Germinal center (tissue), 1 donor: Measurements from ENCODE around the gene RABGGTA.

Experiments used
- DNase-seq: peaks from one replicate; pipeline ENCODE4 v3.0.0; 2012; ENCODE audit warnings: mixed read lengths, low spot score

Gene RABGGTA

GRCh38 chr14:24279301-24280186 lies 8.1 kb upstream of the RABGGTA start:
- DNase-seq, result peak; percentile 64

GRCh38 chr14:24278424-24278823 lies 7.0 kb upstream of the RABGGTA start:
- no peak for DNase-seq

- peak; percentile 37 for DNase-seq
These were observed 6.4 kb upstream of the RABGGTA start for GRCh38 chr14:24277606-24278321.

GRCh38 chr14:24277071-24277470 lies 5.7 kb upstream of the RABGGTA start:
- DNase-seq, result no peak

DNA sequence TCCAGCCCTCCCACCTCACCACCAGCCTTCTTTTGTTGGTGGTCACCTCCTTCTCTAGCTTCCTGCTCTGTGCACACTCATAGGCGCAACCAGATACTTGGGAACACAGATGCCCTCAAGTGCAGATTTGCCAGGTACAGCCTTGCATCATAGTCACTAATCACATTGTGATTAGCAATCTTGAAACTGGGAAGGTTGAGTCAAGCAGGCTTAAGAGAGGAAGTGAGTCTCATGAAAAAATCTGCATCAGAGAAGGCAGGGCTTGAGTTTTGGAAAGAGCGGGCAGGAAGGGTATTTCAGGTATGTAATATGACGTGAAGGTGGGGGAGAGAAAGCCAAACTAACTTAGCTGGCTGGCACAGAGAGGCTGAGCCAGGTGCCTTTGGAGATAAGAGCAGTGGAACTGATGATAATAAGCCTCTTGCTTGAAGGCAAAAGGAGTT lies 2.7 kb upstream of the RABGGTA start:
- DNase-seq, result peak; percentile 74

DNA sequence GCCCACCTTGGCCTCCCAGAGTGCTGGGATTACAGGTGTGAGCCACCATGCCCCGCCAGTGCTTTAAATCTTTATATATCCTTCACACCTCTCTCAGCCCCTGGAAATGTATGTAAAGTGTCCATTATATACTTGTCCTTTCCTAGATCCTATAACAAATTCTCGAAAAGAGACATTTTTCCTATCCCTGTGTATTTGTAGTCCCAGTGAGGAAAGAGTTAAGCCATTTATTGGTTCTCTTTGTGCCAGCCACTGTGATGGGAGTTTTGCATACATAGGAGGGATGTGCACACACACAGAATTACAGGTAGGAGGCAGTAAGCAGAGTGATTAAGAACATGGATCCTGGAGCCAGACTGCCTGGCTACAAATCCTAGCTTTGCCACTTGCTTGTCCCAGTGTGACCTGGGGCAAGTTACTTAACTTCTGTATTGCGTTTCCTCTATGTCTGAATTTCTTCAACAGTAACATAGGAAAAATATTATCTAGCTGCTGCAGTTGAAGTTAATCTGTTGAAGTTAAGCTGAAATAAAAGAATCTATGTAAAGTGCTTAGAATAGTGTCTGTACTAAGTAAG lies 2.1 kb upstream of the RABGGTA start:
- DNase-seq, result peak; percentile 39

GRCh38 chr14:24272467-24272866 lies 1.1 kb upstream of the RABGGTA start:
- no peak for DNase-seq

GRCh38 chr14:24271834-24272263 lies 452 bp upstream of the RABGGTA start:
- DNase-seq, result no peak

GRCh38 chr14:24270537-24271133 lies 762 bp downstream of the RABGGTA start:
- DNase-seq, result no peak

DNA sequence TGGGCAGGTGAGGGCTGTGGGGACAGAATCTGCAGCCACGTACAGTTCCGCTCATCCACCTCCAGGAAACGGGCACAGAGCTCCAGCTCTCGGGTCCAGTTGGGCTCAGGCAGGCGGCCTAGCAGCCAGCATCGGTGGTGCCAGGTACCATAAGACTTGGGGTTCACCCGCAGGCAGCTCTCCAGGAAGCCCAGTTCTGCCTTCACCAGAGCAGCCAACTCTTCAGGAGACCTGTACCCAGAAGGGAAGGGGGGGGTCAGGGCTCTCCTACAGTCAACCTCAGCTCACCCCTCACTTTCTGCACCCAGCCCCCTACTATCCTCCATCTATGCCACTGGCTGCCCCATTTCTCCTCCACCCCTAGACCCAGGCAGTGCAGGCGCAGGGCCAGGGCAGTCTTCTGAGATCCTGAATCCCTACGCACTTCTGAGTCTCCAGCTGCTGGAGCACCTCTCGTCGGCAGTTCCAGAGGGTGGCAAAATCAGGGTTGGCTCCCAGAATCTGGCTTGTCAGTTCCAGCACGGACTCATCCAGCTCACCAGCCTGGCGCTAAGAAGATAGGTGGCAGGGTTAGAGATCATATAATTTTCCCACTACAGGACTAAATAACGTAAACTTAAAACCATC lies 1.4 kb downstream of the RABGGTA start:
- no peak for DNase-seq

GRCh38 chr14:24269368-24269767 lies 2.0 kb downstream of the RABGGTA start:
- no peak for DNase-seq

DNA sequence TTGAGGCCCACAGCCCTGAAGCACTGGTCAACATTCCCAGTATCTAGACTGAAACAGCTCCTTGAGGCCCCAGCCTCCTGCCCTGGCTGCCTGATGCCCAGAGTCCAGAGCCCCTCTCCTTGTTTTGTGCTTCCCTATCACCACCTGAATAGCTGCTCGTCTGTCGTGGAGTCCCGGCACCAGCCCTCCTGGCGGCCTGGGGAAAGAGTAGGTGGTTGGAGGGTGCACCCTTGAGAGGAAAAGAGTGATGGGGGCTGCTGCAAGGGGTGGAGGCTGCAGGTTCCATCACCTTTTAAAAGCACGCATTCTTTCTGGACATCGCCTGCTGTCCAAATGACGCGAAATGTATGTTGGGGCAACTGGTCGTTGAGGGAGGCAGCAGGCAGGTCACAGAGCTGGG lies 3.2 kb downstream of the RABGGTA start:
- DNase-seq, result no peak

GRCh38 chr14:24267516-24267915 lies 3.9 kb downstream of the RABGGTA start:
- DNase-seq, result no peak

DNA sequence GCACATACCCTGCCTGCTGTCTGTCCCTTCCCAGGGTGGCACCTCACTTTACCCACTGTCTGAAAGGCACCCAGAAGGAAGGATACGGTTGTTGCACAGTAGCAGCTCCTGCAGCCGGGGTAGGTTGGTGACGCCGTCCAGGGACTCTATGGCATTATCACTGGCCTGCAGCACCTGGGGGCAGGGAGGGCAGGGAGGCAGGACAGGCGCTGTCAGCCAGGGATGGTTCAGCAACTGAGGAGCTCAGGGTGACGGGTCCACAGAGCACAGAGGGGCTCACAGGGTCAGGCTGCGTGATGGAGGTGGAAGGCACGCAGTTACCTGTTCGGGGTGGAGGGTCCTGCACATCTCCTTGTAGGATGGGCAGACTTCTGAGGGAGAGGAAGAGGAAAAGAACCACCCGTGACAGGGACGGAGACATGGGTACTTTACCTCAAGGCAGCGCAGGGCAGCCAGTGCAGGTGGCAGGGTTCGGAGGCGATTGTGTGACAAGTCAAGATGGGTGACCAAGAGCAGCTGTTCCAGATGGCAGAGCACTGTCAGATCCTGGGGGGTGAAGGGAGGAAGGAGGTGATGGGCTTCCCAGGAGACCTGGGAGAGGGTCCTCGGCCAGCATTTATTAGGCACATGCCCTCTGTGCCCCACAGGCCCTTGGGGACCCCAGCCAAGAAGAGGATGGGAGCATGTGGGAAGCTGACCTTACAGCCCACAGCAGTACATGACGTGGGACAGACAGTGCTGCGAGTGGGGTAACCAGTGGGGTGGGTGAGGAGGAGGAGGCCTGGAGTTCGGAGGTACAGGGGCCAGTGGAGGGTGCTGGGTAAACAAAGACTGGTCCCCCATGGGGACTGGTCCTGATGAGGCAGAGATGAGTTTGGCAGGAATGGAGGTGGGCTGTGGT lies 4.8 kb downstream of the RABGGTA start:
- no peak for DNase-seq

DNA sequence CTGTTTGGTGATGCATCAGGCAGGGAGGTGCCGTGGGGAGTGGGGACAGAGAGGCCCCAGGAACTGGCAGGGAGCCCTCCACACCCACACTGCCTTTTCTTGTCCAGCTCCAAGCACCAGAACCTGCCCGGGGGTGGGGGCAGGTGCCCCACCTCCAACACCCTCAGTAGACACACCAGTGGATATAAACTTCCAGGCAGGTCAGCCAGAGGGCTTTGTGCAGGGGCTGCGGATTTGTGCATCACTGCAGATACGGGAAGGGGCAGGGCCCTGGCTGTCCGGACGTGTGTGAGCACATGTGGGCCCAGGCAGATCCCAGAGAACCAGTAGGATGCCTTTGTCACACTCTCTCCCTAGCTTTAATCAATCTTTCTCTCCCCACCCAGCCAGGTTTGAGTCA lies 7.1 kb downstream of the RABGGTA start:
- DNase-seq, result no peak

GRCh38 chr14:24263848-24264247 lies 7.5 kb downstream of the RABGGTA start:
- no peak for DNase-seq

DNA sequence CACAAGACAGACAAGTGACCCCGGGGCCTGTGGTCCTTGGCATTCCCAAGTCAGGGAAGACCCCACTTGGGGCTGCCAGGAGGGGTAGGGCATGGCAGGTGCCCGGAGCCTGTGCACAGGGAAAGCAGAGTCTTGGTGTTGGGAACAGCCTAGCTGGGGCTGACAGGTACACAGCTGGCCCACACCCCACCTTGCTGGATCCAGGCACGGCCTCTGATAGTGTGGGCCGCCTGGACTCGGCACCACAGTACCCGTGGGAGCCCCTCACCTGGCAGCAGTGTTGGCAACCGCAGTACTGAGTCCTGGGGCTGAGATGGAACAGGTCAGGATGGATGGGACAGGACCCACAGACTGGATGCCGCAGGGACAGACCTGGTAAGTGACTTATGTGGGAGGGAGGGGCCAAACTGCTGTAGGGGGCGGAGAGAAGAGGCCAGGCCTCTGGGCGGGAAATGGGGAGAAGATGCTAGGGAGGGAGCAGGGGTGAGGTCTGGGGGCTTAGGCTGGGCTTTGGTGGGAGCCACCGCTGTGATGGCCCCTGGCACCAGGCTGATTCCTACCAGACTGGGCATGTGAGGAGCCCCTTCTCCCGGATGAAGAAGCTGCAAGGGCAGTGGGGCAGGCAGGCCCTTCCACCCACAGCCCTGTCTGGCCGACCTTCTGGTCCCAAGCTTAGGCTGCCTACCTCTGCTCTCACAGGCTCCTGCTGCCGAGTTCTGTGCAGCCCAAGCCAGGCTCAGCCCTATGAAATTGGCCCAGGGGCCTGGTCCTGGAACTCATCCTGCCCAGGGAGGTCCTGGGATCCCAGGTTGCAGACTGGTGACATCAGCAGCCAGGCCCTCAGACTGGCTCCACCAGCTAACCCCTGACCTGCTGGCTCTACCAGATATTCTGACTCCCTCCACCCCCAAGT lies 8.3 kb downstream of the RABGGTA start, which contains the start of gene TGM1:
Gene TGM1, minus strand, starts transcription at position 357 of the 913 bp plus-strand sequence. CDS start 825 bp downstream, outside the sequence.
- DNase-seq, result no peak

DNA sequence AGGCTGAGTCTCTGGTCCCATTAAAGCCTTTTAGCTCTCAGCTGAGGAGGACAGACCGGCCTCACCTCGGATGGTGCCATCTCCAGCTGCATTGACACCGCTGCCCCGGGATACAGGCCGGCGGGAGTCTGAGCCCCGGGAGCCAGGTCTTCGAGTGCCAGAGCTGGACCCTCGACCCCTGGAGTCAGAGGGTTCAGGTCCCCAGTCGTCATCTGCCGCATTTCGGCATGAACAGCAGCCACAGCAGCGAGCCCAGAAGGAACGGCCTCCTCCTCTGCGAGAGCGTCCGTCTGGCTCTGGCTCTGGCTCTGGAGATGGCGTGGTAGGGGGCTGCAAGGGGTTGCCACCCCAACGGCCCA lies 9.4 kb downstream of the RABGGTA start:
- no peak for DNase-seq

DNA sequence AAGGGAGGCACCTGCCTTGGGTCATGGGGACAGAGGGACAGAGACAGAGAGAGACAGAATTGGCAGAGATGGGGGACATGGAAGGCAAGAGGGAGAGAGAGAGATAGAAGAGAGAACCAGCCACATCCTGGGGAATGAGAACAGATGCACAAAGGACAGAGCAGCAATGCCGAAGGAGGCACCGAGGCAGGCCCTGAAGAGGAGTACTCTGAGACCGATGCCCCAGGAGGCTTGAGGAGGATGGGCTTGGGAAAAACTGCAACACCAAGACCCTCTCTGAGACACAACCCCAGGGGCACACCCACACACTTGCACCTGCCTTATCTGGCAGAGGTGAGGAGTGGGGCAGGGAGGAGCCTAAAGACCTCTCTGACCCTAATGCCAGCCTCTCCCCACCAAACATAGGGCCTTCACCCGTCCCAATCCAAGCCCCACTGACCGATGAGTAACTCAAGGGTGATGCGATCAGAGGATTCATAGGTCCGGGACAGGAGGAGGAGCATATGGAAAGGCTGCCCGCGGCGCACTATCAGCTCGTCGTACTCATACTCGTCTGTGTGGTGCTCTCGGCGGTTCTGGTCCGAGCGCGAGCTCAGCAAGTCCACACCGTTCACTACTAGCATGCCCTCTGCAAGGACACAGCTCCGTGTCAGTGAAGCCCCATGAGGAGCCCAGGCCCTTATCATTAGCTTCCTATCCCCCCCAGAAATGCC lies 10.0 kb downstream of the RABGGTA start:
- no peak for DNase-seq
